Ovary (tissue), 9 donors: ENCODE data around the gene CSMD2. TPM values are rescaled to one million over a fixed set of nuclear protein-coding genes. Genes with fewer than 3 reads are reported as not detected.

Experiments
- DNase-seq, 5 donors: peaks; one replicate each; pipeline ENCODE4 v3.0.0-alpha.2; 2019 to 2020
- H3K27ac ChIP-seq, 2 donors: fragments of 200-600 bp; one replicate each; pipeline versions ENCODE4 v1.5.1 to v1.8.0; 2019 to 2022
- H3K27me3 ChIP-seq: fragments of 200-600 bp; one replicate; pipeline ENCODE4 v1.8.0; 2022
- H3K36me3 ChIP-seq: fragments of 200-600 bp; sonication (generic); one replicate; pipeline ENCODE4 v1.5.1; 2019
- H3K4me1 ChIP-seq: one replicate; pipeline ENCODE4 v1.8.1; 2013; ENCODE audit warnings: mild to moderate bottlenecking, moderate library complexity; ENCODE audit not compliant: insufficient read depth
- H3K4me3 ChIP-seq: fragments of 200-600 bp; sonication (generic); one replicate; pipeline ENCODE4 v1.5.1; 2017
- H3K9me3 ChIP-seq, 2 donors: fragments of 200-600 bp in 1 of 2; sonication (generic) in 1 of 2; one replicate each; pipeline versions ENCODE4 v1.5.1 to v1.8.1; 2013 to 2019; ENCODE audit warnings: mild to moderate bottlenecking in 1 of 2, moderate library complexity in 1 of 2
- EP300 ChIP-seq: sonication (generic); formaldehyde crosslinking; IDR thresholded peaks from one replicate; pipeline ENCODE4 v1.6.1; 2017; ENCODE audit warnings: antibody characterized with exemption
- POLR2A ChIP-seq: fragments of 450-650 bp; IDR thresholded peaks from one replicate; pipeline ENCODE4 v1.6.1; 2017; ENCODE audit warnings: antibody characterized with exemption, mild to moderate bottlenecking, moderate library complexity
- WGBS, 3 donors: extraction: QIAGEN DNeasy Blood & Tissue Kit in 1 of 3; methylation state at CpG; one replicate each; pipeline versions ENCODE4 v1.1.5 to v1.1.7; 2013 to 2017; 5-methylcytosine and 5-hydroxymethylcytosine counted together
- intact Hi-C, 4 donors: fragments of 100-400 bp; cut with DNase I; formaldehyde crosslinking; loops; one replicate each; pipeline versions ENCODE4 v1.11.0 to v1.15.1; 2022 to 2023
- polyA plus RNA-seq, 2 donors: library from polyadenylated mRNA; stranded (reverse); fragments of 200-250 nt in 1 of 2; fragments of 350-450 nt in 1 of 2; fragmentation: Illumina TruSeq in 1 of 2; extraction: RNeasy Lipid Tissue Mini Kit (QIAGEN cat#74804) in 1 of 2; gene quantifications; one replicate each; pipeline ENCODE4 v1.2.3, GENCODE V29; 2013 to 2014
- total RNA-seq, 7 donors: library from RNA; depleted of rRNA in 2 of 7; stranded (reverse); fragments of >200 nt in 2 of 7; fragmentation: NEBNext Ultra II Directional in 3 of 7; extraction: Animal tissue kit (Norgen Biotek cat#: 25700) in 3 of 7; gene quantifications; one replicate each; pipeline versions ENCODE4 v1.1.0 to v1.2.4, GENCODE V29; 2016 to 2023
- TF ChIP-seq, protein P1 (sequence below), 3 donors: fragments of 450-650 bp in 2 of 3; fragments of 200-600 bp in 1 of 3; IDR thresholded peaks; one replicate each; pipeline versions ENCODE4 v1.5.1 to v1.8.0; 2016 to 2022; ENCODE audit warnings: antibody characterized with exemption in 3 of 3, mild to moderate bottlenecking in 1 of 3
- donor health status: DM: no; HTN: no; CAD: no; lungs with moderate emphysema.
- donor health status: DM: no; HTN: no; CAD: no.
- donor health status: Bipolar disorder and iron deficiency.
- donor health status: DM: yes; HTN: yes; CAD: no.
- donor health status: DM: no; HTN: no; CAD: no.
- donor health status: DM: yes; HTN: yes; CAD: no.

Gene CSMD2
- total and polyA plus RNA-seq, 9 donors = 0.04 to 1.6 (median 0.18) TPM; not detected in 3

DNA sequence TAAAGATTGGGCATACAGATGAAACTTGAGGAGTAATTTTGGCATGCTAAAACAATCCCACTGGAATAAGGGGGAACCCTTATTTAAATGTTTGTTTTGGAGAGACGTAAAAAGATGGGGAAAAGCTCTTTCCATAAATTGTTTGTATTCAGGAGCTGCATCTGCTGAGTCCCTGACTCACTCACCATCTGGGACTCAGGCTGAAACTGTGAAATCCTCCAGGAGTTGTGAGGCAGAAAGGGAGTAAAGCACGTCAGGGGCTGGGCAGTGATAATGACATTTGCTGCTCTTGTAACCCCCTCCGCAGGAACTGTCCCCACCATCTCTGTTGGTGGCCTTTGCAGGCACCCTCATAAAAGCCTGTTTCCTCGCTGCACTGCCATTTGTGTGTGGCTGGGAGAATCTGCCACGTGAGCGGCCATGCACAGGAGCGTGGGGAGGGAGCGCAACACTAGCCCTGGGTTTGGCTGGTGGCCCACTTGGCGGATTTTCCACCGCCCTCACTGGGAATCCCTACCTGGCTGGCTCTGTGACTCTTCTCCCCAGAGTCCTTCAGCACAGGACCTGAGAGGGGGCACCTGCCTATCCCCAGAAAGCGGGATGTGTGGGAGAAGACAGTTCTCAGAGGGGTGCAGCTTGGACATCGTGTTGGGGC is 647.3 kb downstream of the CSMD2 start:
- no peak overlapping the region for H3K4me3 ChIP-seq
- H3K4me1 ChIP-seq = peaks cover 12% of the 10 kb centered on the region
- DNase-seq = peak in 1 of 5 donors; percentile 41
- H3K9me3 ChIP-seq = no peaks in the 10 kb centered on the region
- H3K27me3 ChIP-seq = no peaks in the 10 kb centered on the region
- no peaks in the 10 kb centered on the region for H3K36me3 ChIP-seq
- H3K27ac ChIP-seq = no peak overlapping the region
- TF ChIP-seq EP300 = no peak
- no peak for TF ChIP-seq POLR2A
- TF ChIP-seq, protein P1, sequence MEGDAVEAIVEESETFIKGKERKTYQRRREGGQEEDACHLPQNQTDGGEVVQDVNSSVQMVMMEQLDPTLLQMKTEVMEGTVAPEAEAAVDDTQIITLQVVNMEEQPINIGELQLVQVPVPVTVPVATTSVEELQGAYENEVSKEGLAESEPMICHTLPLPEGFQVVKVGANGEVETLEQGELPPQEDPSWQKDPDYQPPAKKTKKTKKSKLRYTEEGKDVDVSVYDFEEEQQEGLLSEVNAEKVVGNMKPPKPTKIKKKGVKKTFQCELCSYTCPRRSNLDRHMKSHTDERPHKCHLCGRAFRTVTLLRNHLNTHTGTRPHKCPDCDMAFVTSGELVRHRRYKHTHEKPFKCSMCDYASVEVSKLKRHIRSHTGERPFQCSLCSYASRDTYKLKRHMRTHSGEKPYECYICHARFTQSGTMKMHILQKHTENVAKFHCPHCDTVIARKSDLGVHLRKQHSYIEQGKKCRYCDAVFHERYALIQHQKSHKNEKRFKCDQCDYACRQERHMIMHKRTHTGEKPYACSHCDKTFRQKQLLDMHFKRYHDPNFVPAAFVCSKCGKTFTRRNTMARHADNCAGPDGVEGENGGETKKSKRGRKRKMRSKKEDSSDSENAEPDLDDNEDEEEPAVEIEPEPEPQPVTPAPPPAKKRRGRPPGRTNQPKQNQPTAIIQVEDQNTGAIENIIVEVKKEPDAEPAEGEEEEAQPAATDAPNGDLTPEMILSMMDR (IDR thresholded peaks at IDR 0.05) = no peak
- intact Hi-C loops = no loop called here
- 20 to 41% (median 24%) methylated on average over 10 to 12 of the region's 12 CpGs for WGBS, 3 donors

DNA sequence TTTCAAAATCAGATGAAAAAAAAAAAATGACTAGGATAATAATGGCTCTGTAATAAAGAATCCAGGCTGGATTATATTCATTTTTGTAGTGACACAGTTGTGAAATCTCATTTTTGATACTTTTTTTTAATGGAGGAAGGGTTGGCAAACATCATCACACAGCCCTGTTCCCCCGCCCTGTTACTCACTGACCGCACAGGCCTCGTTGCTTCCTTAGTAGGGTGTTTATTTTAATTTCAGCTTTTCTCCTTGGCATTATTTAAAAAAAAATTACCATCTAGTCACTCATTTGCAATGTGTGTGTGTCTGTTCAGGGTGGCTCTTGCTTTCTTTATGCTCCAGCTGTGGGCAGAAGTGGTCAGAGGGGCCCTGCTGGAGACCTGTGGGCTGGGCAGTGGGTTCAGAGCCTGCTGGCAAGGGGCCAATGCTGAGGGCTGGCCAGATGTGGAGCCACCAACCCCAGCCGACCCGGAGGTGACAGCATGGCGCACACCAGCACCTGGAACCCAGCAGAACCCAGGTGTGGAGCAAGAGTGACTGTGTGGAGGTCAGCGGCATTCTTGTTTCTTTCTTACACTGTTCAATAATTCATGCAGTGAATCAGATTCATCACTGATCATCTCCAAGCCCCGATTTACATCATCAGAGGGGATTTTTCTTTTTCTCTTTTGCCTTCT is 648.0 kb downstream of the CSMD2 start:
- 74 to 76% (median 76%) methylated on average over 8 of the region's 8 CpGs for WGBS, 3 donors
- no peak for DNase-seq
- Histone ChIP-seq H3K9me3 (no peaks in the 10 kb centered on the region), H3K36me3 (no peaks in the 10 kb centered on the region), H3K4me3 (no peak overlapping the region), H3K4me1 (peaks cover 12% of the 10 kb centered on the region), H3K27me3 (no peaks in the 10 kb centered on the region), H3K27ac (no peak overlapping the region)
- intact Hi-C loops = no loop called here
- TF ChIP-seq POLR2A = no peak
- TF ChIP-seq EP300 = no peak
- TF ChIP-seq, protein P1 (IDR thresholded peaks at IDR 0.05) = no peak

DNA sequence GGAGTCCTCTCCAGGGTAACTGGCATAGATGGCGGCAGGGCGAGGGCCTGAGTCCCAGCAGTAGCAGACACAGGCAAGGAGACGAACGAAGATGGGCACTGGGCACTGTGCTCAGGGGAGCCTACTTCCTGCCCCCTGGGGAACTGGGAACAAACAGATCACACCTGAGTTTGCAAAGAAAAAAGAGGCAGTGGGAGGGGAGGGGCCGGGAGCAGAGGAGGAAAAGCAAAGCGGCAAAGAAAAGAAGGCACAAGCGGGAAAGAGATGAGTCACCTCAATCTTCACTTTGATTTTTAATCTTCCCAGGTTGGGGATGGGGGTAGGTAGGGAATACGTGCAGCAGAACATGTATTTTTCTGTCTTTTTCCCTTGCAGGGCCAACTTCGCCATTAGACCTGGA is 648.6 kb downstream of the CSMD2 start:
- Histone ChIP-seq H3K4me3 (no peak overlapping the region), H3K27ac (no peak overlapping the region), H3K9me3 (no peaks in the 10 kb centered on the region), H3K36me3 (no peaks in the 10 kb centered on the region), H3K4me1 (peaks cover 12% of the 10 kb centered on the region), H3K27me3 (no peaks in the 10 kb centered on the region)
- DNase-seq = no peak
- TF ChIP-seq, protein P1 (IDR thresholded peaks at IDR 0.05) = no peak
- no peak for TF ChIP-seq POLR2A
- TF ChIP-seq EP300 = no peak
- WGBS, 3 donors = 94 to 95% (median 94%) methylated on average over 9 of the region's 9 CpGs
- intact Hi-C loops = no loop called here

DNA sequence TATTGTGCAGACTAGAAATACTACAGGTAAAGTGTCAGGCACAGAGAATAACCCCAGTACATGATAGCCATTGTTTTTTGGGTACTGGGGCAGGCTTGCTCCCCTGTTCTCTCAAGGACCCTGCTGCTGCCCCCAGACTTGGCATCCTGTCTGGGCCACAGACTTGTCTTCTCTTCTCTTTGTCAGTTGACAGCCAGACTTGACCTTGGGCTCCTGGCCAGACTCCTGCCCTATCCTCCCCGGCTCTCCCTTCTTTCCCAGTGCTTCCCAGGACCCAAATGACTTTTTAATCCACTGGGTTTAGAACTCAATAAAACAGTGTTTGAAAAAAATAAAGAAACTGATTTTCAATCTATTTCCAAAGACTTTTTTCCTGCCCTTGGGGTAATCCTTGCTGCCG is 649.4 kb downstream of the CSMD2 start:
- Histone ChIP-seq H3K27ac (no peak overlapping the region), H3K27me3 (no peaks in the 10 kb centered on the region), H3K36me3 (no peaks in the 10 kb centered on the region), H3K9me3 (no peaks in the 10 kb centered on the region), H3K4me3 (no peak overlapping the region), H3K4me1 (peaks cover 12% of the 10 kb centered on the region)
- no peak for DNase-seq
- no peak for TF ChIP-seq EP300
- TF ChIP-seq, protein P1 (IDR thresholded peaks at IDR 0.05) = no peak
- no peak for TF ChIP-seq POLR2A
- intact Hi-C loops = no loop called here
- 11 to 28% (median 23%) methylated on average over 2 of the region's 2 CpGs for WGBS, 3 donors
